Neural progenitor cell (in vitro differentiated cells): ENCODE results near the gene PIGO.

Experiments
- CTCF ChIP-seq: fragments of 200-600 bp; sonication (generic); IDR thresholded peaks from 2 replicates; pipeline ENCODE4 v1.5.1; 2017; ENCODE audit warnings: antibody characterized with exemption, mild to moderate bottlenecking
- EZH2 ChIP-seq: fragments of 200-600 bp; sonication (generic); IDR thresholded peaks from 2 replicates; pipeline ENCODE4 v1.6.1; 2017; ENCODE audit warnings: antibody characterized with exemption, mild to moderate bottlenecking, moderate library complexity

GRCh38 chr9:35105126-35105525 is 8.7 kb upstream of the PIGO start:
- TF ChIP-seq CTCF (no peak), EZH2 (no peak)
